GM12873 (cell line): ENCODE measurements around the gene SUCO.

ENCODE experiments used
- TF ChIP-seq, protein P1 (sequence below): IDR thresholded peaks from 2 replicates; pipeline ENCODE4 v1.5.1; 2012; ENCODE audit warnings: low read depth, mild to moderate bottlenecking, moderate library complexity, low read length, control low read depth; ENCODE audit not compliant: insufficient read depth; ENCODE audit errors: missing control alignments

The SUCO gene

DNA sequence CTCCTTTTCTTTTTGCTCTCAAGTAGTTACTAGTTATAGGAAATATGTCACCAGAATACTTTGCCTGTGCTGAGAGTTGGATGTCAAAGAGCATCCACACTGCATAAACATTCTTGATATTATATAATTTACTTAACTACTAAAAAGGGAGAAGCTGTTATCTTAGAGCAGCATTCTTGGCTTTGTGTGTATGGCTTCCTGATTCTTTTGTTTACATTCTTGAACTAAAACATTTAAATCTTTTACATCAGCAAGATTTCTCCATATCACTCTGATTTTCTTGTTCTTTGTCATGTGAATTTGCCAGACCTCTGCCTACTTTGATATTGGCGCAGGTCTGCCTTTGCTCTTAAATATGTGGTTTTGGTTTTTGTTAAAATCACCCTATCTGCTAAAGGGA, 48.8 kb downstream of the SUCO start:
- TF ChIP-seq, protein P1, sequence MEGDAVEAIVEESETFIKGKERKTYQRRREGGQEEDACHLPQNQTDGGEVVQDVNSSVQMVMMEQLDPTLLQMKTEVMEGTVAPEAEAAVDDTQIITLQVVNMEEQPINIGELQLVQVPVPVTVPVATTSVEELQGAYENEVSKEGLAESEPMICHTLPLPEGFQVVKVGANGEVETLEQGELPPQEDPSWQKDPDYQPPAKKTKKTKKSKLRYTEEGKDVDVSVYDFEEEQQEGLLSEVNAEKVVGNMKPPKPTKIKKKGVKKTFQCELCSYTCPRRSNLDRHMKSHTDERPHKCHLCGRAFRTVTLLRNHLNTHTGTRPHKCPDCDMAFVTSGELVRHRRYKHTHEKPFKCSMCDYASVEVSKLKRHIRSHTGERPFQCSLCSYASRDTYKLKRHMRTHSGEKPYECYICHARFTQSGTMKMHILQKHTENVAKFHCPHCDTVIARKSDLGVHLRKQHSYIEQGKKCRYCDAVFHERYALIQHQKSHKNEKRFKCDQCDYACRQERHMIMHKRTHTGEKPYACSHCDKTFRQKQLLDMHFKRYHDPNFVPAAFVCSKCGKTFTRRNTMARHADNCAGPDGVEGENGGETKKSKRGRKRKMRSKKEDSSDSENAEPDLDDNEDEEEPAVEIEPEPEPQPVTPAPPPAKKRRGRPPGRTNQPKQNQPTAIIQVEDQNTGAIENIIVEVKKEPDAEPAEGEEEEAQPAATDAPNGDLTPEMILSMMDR: no peak

DNA sequence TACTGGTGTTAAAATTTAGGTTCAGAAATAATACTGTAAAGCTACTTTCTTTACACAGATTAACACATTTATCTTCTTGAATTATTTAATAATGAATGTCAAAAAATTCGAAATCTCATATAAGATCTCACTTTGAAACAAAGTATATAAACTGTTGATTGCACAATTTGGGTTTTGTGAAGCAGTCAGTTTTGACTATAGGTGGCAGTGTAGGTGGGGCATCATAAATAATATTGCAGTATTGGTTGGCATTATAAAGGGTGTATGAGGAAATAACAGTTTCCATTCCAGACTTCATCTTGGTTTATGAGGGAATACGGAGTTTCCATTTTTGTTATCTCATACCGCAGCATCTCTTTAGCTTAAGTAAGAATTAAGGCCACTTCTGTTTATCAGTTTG, 49.9 kb downstream of the SUCO start:
- TF ChIP-seq, protein P1: no peak

DNA sequence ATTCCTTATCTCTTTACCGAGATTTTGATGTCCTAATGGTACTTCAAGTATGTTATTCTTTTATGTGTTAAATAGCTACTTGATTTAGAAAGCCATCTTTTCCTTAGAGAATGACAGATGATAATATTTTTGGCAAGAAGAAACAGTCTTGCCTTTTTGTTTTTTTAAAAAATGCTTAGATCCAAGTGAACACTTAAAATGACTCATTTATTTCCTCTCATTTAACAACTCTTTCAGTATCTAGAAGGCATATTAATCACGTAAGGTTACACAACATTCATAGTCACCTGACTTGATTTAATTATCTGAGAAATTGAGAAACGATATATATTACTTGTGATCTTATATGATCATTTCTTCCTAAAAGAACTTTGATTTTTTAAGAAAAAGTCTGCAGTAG, 52.4 kb downstream of the SUCO start:
- TF ChIP-seq, protein P1: no peak

DNA sequence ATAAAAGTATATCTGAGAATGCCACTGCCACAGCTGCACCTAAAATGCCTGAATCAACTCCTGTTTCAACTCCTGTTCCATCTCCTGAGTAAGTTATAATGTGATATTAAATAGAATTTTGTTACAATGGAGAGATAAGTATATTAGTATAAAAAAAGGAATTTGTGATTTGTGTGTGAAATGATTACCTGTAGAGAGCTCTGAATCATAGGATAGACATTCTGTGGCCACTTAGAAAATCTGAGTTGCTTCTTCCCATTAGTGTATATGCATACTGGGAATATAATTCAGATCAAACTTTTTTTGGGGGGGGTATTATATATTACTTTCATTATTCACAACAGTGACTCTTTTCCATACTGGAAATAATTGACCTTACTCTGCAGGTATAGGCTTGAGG, 52.9 kb downstream of the SUCO start:
- TF ChIP-seq, protein P1: no peak

DNA sequence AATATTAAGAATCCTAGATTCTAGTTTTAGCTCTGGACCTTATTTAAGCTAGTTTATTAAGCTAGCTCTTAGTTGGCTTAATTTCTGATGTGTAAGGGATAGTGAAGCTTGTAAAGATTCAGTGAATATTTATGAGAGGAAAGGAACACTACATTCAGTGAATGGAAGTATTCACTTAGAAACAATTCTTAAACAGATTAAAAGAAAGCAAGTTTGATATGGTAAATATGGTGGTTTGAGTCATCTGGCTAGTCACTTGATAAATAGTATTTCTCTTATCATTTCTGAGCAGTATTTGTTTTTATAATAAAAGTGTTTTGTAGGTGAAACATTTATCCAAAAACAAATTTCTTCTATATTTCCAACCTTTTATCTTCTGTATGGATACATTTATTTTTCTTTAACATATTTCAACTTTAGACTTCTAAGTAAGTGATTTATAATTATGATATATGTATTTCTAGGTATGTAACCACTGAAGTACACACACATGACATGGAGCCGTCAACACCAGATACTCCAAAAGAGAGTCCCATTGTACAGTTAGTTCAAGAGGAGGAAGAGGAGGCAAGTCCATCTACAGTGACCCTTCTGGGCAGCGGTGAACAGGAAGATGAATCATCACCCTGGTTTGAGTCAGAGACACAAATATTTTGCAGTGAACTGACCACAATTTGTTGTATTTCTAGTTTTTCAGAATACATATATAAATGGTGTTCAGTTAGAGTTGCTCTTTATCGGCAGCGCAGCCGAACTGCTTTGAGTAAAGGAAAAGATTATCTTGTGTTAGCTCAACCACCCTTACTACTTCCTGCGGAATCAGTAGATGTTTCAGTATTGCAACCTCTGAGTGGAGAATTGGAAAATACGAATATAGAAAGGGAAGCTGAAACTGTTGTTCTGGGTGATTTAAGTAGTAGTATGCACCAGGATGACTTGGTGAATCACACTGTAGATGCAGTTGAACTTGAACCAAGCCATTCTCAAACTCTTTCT, 55.6 kb downstream of the SUCO start:
- TF ChIP-seq, protein P1: no peak

DNA sequence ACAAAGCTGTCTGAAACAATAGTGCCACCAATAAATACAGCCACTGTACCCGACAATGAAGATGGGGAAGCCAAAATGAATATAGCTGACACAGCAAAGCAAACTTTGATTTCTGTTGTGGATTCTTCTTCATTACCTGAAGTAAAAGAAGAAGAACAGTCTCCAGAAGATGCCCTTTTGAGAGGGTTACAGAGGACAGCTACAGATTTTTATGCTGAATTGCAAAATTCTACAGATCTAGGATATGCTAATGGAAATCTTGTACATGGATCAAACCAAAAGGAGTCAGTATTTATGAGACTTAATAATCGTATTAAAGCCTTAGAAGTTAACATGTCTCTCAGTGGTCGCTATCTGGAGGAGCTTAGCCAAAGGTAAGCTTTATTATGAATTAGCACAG, 56.6 kb downstream of the SUCO start:
- TF ChIP-seq, protein P1: no peak

DNA sequence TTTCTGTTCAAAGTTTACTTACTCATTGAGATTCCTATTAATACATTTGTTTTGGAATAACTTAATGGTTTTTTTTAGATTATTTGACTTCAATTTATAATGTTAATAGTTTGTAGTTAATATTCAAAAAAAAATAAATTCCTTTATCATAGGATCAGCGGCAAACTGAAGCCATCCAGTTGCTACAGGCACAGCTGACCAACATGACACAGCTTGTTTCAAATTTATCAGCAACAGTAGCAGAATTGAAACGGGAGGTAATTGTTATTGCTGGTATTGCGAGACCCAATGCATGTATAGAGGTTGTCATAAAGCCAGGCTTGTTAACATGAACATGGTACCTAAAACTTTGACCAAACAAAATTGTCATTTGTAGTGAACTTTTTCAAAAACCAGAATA, 67.0 kb downstream of the SUCO start:
- TF ChIP-seq, protein P1: no peak
